Subcutaneous adipose tissue (tissue), 4 donors: ENCODE results near the gene TNRC6A. TPM values are rescaled to one million over a fixed set of nuclear protein-coding genes. Genes with fewer than 3 reads are reported as not detected.

Source experiments
- CTCF ChIP-seq: fragments of 450-650 bp; IDR thresholded peaks from one replicate; pipeline ENCODE4 v1.5.1; 2016; ENCODE audit warnings: low read depth, mild to moderate bottlenecking, control low read depth, antibody characterized with exemption, moderate library complexity
- total RNA-seq, 4 donors: library from RNA; depleted of rRNA; stranded (reverse); fragments of >200 nt; gene quantifications; one replicate each; pipeline ENCODE4 v1.1.0, GENCODE V29; 2016

Gene TNRC6A
- total RNA-seq, 4 donors from 2014 or later: 52.4 to 72.9 (median 58.1) TPM

- TF ChIP-seq CTCF: no peak
Measured at GRCh38 chr16:24839347-24839972, 110.0 kb downstream of the TNRC6A start.

GRCh38 chr16:24841291-24841690 is 111.8 kb downstream of the TNRC6A start:
- no peak for TF ChIP-seq CTCF

- no peak for TF ChIP-seq CTCF
Measured at GRCh38 chr16:24844101-24845030, 114.9 kb downstream of the TNRC6A start.

GRCh38 chr16:24845726-24846547 is 116.5 kb downstream of the TNRC6A start, which contains the start of gene SLC5A11:
SLC5A11 (plus strand) TSS chr16:24845963; CDS start chr16:24858644, 12,681 bp downstream.
- no peak for TF ChIP-seq CTCF

- TF ChIP-seq CTCF: no peak
Measured at GRCh38 chr16:24846548-24847357, 117.3 kb downstream of the TNRC6A start.

GRCh38 chr16:24847358-24847664 is 117.9 kb downstream of the TNRC6A start:
- no peak for TF ChIP-seq CTCF
